Fibroblast of lung (primary cell): ENCODE measurements around the gene ALDH6A1.

Experiments used
- CTCF ChIP-seq, 2 donors: IDR thresholded peaks in 1 of 2; conservative IDR thresholded peaks in 1 of 2; 1 replicate in 1 of 2; 2 replicates in 1 of 2; pipeline ENCODE4 v1.5.1; 2011 to 2012; ENCODE audit warnings: low read length in 2 of 2, control low read depth in 1 of 2, inconsistent platforms in 1 of 2, low read depth in 1 of 2, mild to moderate bottlenecking in 1 of 2
- EZH2 ChIP-seq: IDR thresholded peaks from 2 replicates; pipeline ENCODE4 v1.5.1; 2012; ENCODE audit warnings: low read length, control low read depth, mild to moderate bottlenecking; ENCODE audit errors: missing control alignments

- TF ChIP-seq CTCF (conservative IDR thresholded peaks at IDR 0.05 in 1 of 2, IDR thresholded peaks at IDR 0.05 in 1 of 2; ENCODE audit: low read depth in 1 of 2, low read length in 2 of 2) (no peak), EZH2 (no peak)
These were observed 48.7 kb downstream of the ALDH6A1 start for GRCh38 chr14:74035556-74035955.
